Astrocyte of the spinal cord (primary cell): Measurements from ENCODE around the gene IFNAR1.
A peak's percentile ranks its signal among the peaks of the same experiment; 100 is the strongest.
"Not testable (repeated sequence)": the region's sequence is repeated elsewhere in the genome, so short reads cannot be mapped to it uniquely, and the experiment has no call there.

Source experiments
- DNase-seq: peaks from one replicate; pipeline ENCODE4 v3.0.0; 2011; ENCODE audit warnings: low read depth, low spot score
- H3K4me3 ChIP-seq: 2 replicates; pipeline ENCODE4 v1.5.1; 2011; ENCODE audit warnings: low read depth, mild to moderate bottlenecking, low read length, moderate library complexity
- CTCF ChIP-seq: IDR thresholded peaks from 2 replicates; pipeline ENCODE4 v1.5.1; 2012; ENCODE audit warnings: low read depth, mild to moderate bottlenecking, low read length, inconsistent platforms
- in situ Hi-C: cut with HindIII; loops from 2 replicates; pipeline ENCODE4 v1.10.0; 2017; ENCODE audit warnings: low sequenced_read_pairs

Gene IFNAR1

DNA sequence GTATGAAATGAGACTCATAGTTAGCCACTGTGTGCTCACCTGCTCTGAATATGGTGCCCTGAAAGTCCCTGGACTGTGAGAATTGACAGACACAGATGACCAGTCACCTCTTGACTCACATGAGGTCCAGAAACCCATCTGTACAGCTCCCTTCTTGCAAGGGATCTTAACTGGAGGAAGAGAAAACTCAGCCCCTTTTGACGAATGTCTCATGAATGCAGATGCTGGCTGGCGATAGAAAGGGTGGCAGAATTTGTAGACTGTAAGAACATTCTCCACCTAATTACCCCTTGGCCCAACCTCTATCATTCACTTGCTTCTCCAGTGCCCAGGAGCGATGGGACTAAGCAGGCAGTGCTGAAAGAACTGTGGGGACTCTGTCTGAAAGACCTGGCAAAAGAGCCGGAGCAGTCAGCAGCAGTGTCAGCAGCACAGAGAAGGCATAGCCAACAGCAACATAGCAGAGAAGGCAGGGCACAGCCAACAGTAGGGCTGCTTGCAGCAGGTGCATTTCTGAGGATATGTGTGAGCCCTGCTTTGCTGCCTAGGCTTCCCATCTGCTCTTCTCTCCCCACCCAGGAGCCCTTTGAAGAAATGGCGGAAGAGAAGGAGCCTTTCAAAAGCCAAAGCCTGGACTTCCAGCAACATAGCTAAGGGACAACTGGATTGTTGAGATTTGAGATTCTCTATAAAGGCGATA, 52.6 kb downstream of the IFNAR1 start:
- in situ Hi-C loops, result no loop called here
- no peak overlapping the region for H3K4me3 ChIP-seq
- TF ChIP-seq CTCF, result no peak
- DNase-seq, result no peak

DNA sequence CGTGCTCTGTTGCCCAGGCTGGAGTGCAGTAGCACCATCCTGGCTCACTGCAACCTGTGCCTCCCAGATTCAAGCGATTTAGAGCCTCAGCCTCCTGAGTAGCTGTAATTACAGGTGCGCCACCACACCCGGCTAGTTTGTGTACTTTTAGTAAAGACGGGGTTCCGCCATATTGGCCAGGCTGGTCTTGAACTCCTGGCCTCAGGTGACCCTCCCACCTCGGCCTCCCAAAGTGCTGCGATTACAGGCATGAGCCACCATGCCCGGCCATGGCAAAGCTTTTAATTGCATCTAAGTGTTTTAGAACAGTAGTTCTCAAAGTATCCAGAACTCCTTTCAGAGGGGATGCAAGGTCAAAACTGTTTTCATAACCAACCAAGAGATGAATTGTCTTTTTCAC, 53.3 kb downstream of the IFNAR1 start:
- in situ Hi-C loops, result no loop called here
- no peak overlapping the region for H3K4me3 ChIP-seq
- no peak for DNase-seq
- no peak for TF ChIP-seq CTCF

DNA sequence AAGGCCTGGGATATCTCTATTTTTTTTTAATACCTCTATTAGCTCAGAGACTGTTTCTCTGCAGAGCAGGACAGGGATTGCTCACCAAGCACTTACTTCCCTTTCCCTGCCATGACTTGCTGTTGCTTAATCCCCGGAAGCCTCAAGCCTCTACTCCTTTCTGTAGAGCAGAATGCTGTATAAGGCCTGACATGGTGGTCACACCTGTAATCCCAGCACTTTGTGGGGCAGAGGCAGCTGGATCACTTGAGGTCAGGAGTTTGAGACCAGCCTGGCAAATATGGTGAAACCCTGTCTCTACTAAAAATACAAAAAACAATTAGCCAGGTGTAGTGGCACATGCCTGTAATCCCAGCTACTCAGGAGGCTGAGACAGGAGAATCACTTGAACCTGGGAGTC, 55.2 kb downstream of the IFNAR1 start:
- peak; percentile 51 for DNase-seq
- in situ Hi-C loops, H3K4me3 ChIP-seq: not testable (repeated sequence)

- peak; percentile 91 for DNase-seq
- TF ChIP-seq CTCF, result no peak
- in situ Hi-C loops, result no loop called here
- no peak overlapping the region for H3K4me3 ChIP-seq
These were observed 55.8 kb downstream of the IFNAR1 start for GRCh38 chr21:33380483-33380998.

GRCh38 chr21:33381381-33381780, 56.6 kb downstream of the IFNAR1 start:
- in situ Hi-C loops, H3K4me3 ChIP-seq, DNase-seq: not testable (repeated sequence)

DNA sequence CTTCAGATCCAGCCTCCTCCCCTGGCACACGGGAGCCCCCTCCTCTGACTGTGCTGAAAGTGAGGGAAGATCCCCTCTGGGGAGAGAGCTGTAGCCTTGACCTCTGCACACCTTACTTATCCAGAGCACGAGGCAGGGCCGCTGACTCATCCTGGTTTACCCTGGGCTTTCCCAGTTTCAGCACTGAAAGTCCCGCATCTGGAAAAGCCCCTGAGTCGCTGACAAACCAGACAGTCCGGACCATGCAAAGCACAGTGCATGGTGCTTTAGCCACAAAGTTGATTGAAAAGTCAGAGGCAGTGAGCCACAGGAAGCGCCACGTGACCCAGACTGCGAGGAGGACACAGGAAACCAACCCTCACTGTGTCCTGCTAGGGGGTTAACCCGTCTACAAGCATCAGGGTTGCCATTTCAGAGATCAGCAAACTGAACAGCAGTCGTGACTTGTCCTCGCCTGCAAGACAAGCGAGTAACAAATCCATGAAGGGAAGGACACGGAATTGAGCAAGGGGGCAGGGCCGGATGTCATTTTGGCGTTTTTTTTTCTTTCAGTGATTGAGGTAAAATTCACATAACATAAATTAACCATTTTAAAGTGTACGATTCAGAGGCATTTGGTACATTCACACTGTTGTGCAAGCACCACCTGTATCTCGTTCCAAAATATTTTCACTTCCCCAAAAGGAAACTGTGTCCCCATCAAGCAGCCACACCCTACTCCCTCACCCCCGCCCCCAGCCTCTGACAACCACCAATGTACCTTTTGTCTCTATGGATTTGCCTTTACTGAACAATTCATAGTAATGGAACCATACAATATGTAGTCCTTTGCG, 58.5 kb downstream of the IFNAR1 start:
- in situ Hi-C loops, result no loop called here
- DNase-seq, result peak; percentile 83
- no peak overlapping the region for H3K4me3 ChIP-seq
- no peak for TF ChIP-seq CTCF

GRCh38 chr21:33384841-33385331, 60.1 kb downstream of the IFNAR1 start:
- no peak for TF ChIP-seq CTCF
- no peak for DNase-seq
- in situ Hi-C loops, result no loop called here
- no peak overlapping the region for H3K4me3 ChIP-seq
